Tibial nerve (tissue), 4 donors: Measurements from ENCODE around the gene PNPLA6.

ENCODE experiments used
- CTCF ChIP-seq, 5 experiments: fragments of 200-600 bp in 3 of 5; fragments of 450-650 bp in 2 of 5; sonication (generic) in 3 of 5; IDR thresholded peaks; one replicate each; pipeline ENCODE4 v1.5.1; 2016 to 2019; ENCODE audit warnings: antibody characterized with exemption in 5 of 5, mild to moderate bottlenecking in 3 of 5, moderate library complexity in 2 of 5
- EP300 ChIP-seq, 2 donors: sonication (generic); formaldehyde crosslinking; IDR thresholded peaks; one replicate each; pipeline ENCODE4 v1.6.1; 2017; ENCODE audit warnings: antibody characterized with exemption in 2 of 2, mild to moderate bottlenecking in 1 of 2
- POLR2A ChIP-seq, 2 donors: fragments of 450-650 bp; IDR thresholded peaks; one replicate each; pipeline ENCODE4 v1.6.1; 2017; ENCODE audit warnings: antibody characterized with exemption in 2 of 2, mild to moderate bottlenecking in 2 of 2, moderate library complexity in 2 of 2

GRCh38 chr19:7507884-7508283 is 27.6 kb upstream of the PNPLA6 start:
- TF ChIP-seq POLR2A (IDR thresholded peaks at IDR 0.05): no peak
- no peak for TF ChIP-seq CTCF (IDR thresholded peaks at IDR 0.05)
- TF ChIP-seq EP300 (IDR thresholded peaks at IDR 0.05): no peak
